WI38 (cell line): ENCODE data around the gene FA2H.
"Not testable (repeated sequence)": the region's sequence is repeated elsewhere in the genome, so short reads cannot be mapped to it uniquely, and the experiment has no call there.

Experiments
- H3K4me3 ChIP-seq: 2 replicates; pipeline ENCODE4 v1.5.1; 2011; ENCODE audit warnings: low read depth, mild to moderate bottlenecking, control low read depth, low read length
- CTCF ChIP-seq: IDR thresholded peaks from 2 replicates; pipeline ENCODE4 v1.5.1; 2012; ENCODE audit warnings: low read depth, mild to moderate bottlenecking, control low read depth, low read length

The FA2H gene

GRCh38 chr16:74723256-74723655 lies 51.4 kb downstream of the FA2H start:
- TF ChIP-seq CTCF: no peak
- H3K4me3 ChIP-seq: no peak overlapping the region

DNA sequence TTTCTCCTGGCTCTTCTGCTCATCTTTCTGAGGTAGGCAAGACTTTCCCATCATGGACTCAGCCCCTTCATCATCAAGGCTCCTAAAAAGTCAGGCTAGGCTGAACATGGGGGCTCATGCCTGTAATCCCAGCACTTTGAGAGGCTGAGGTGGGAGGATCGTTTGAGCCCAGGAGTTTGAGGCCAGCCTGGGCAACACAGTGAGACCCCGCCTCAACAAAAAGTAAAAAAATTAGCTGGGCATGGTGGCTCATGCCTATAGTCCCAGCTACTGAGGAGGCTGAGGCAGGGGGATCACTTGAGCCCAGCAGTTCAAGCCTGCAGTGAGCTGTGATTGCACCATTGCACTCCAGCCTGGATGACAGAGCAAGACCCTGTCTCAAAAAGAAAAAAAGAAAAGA lies 52.5 kb downstream of the FA2H start:
- not testable (repeated sequence) for H3K4me3 ChIP-seq

- TF ChIP-seq CTCF: no peak
- H3K4me3 ChIP-seq: no peak overlapping the region
Observed at GRCh38 chr16:74721716-74722115, 52.9 kb downstream of the FA2H start.

DNA sequence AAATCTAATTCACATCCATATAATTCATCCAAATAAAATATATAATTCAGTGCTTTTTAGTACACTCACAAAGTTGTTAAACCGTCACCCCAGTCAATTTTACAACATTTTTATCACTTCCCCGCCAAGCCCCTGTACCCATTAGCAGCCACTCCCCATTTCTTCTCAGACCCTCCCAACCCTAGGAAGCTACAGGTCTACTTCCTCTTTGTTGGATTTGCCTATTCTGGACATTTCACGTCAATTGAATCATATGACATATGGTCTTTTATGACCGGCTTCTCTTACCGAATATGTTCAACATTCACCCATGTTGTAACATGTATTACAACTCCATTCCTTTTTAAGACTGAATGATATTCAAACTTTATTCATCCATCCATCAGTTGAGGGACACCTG lies 54.0 kb downstream of the FA2H start:
- H3K4me3 ChIP-seq: no peak overlapping the region
- TF ChIP-seq CTCF: no peak

DNA sequence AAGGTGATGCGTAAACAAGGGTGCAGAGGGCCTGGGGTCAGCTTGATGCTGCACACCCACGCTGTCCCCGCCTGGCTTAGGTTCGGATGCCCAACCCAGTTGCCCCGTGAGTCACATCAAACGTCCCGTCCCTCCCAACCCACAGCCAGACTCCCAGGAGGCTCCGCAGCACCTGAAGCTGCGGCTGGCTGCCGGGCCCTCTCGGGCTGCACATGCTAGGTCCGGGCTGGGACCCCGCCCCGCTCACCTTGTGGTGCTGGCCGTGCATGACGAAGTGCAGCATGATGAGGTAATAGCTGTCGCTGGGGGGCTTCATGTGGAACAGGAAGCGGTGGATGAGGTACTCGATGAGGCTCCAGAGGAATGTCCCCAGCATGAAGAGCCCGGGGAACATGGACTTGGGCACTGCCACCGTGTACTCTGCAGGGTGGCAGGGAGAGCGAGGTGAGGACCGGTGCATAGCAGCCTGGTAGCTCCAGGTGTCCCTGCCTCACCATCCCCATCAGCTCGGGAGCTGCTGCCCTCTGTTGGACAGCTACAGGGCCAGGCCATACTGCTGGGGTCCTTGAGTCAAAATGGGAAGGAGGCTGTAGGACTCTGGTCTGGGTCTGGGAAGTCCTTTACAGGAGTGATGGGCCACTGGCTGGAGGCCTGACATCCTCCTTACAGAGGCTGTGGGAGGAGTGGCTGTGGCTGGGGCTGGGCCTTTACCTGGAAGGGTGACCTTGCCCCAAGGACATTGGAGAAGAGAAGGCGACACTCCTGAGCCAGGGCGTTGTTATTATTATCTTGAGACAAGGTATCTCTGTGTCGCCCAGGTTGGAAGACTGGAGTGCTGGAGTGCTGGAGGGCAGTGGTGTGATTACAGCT lies 55.6 kb downstream of the FA2H start:
- H3K4me3 ChIP-seq: no peak overlapping the region
- TF ChIP-seq CTCF: no peak

DNA sequence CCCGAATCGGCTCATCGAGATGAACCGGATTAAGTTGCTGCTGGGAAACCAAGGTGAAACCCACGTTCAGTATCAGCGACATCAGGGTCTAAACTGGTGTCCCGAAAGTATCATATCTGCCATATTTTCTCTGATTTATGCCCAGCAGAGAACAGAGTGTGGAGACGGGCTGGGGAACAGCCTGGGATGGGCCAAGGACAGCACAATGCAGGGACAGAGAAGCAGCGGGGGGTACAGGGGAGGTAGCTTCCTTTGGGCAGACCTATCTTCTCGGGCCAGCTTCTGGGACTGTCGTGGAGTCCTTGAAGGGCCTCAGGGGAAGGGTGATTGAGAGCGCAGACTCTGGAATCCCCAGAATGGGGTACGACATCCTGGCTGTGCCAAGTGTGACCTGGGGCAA lies 56.5 kb downstream of the FA2H start:
- no peak for TF ChIP-seq CTCF
- H3K4me3 ChIP-seq: no peak overlapping the region

DNA sequence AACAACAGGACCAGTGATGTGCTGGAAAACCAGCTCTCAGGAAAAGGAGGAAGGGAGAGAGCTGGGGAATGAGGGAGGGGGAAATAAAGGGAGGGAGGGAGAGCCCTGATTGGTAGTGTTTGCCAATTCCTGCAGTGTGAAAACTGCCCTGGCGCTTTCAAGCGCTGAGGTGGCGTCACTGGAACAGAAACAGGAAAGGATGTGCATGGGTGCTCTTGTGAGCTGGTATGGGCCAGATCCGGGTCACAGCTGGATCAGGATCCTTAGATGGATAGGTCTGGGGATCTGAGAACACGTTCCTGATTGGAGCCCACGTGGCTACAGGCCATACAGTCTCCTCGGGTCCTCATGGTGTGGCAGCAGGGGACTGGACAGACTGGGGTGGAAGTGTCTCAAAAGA lies 57.3 kb downstream of the FA2H start:
- H3K4me3 ChIP-seq: no peak overlapping the region
- no peak for TF ChIP-seq CTCF

- no peak overlapping the region for H3K4me3 ChIP-seq
- no peak for TF ChIP-seq CTCF
Observed at GRCh38 chr16:74716355-74716754, 58.3 kb downstream of the FA2H start.
